GM06990 (cell line): Measurements from ENCODE around the gene CRYAA.
"Not testable (repeated sequence)": the region's sequence is repeated elsewhere in the genome, so short reads cannot be mapped to it uniquely, and the experiment has no call there.

Experiments used
- DNase-seq: peaks from one replicate; pipeline ENCODE4 v3.0.0-alpha.2; 2011; ENCODE audit not compliant: insufficient read length; ENCODE audit errors: extremely low read depth
- H3K27me3 ChIP-seq: replicated peaks from 2 replicates; pipeline ENCODE4 v1.6.0; 2011; ENCODE audit warnings: low read length; ENCODE audit not compliant: control insufficient read depth, insufficient read depth
- H3K36me3 ChIP-seq: 2 replicates; pipeline ENCODE4 v1.5.1; 2011; ENCODE audit warnings: low read length; ENCODE audit not compliant: control insufficient read depth, insufficient read depth
- H3K4me3 ChIP-seq: replicated peaks from 2 replicates; pipeline ENCODE4 v1.5.1; 2011; ENCODE audit warnings: low read depth, mild to moderate bottlenecking, control low read depth, low read length

Gene CRYAA

GRCh38 chr21:43168708-43169107 lies at the start of gene CRYAA:
Gene CRYAA (plus strand): TSS chr21:43169008. CDS start chr21:43169100, 92 bp downstream.
- not testable (repeated sequence) for H3K36me3 ChIP-seq, DNase-seq, H3K27me3 ChIP-seq, H3K4me3 ChIP-seq

GRCh38 chr21:43130094-43130493 lies 38.7 kb upstream of the CRYAA start:
- not testable (repeated sequence) for H3K27me3 ChIP-seq, H3K36me3 ChIP-seq, DNase-seq, H3K4me3 ChIP-seq

GRCh38 chr21:43134520-43134919 lies 34.3 kb upstream of the CRYAA start:
- not testable (repeated sequence) for DNase-seq, H3K4me3 ChIP-seq, H3K36me3 ChIP-seq, H3K27me3 ChIP-seq

- not testable (repeated sequence) for DNase-seq, H3K4me3 ChIP-seq, H3K36me3 ChIP-seq, H3K27me3 ChIP-seq
Measured at GRCh38 chr21:43138944-43139343, 29.9 kb upstream of the CRYAA start.

GRCh38 chr21:43141407-43141806 lies 27.4 kb upstream of the CRYAA start:
- H3K27me3 ChIP-seq, H3K36me3 ChIP-seq, H3K4me3 ChIP-seq, DNase-seq: not testable (repeated sequence)

GRCh38 chr21:43146637-43147036 lies 22.2 kb upstream of the CRYAA start:
- H3K27me3 ChIP-seq, H3K4me3 ChIP-seq, DNase-seq, H3K36me3 ChIP-seq: not testable (repeated sequence)

- H3K27me3 ChIP-seq, H3K4me3 ChIP-seq, H3K36me3 ChIP-seq, DNase-seq: not testable (repeated sequence)
Measured at GRCh38 chr21:43147999-43148398, 20.8 kb upstream of the CRYAA start.

GRCh38 chr21:43149344-43149743 lies 19.5 kb upstream of the CRYAA start:
- DNase-seq, H3K4me3 ChIP-seq, H3K27me3 ChIP-seq, H3K36me3 ChIP-seq: not testable (repeated sequence)

- H3K36me3 ChIP-seq, DNase-seq, H3K27me3 ChIP-seq, H3K4me3 ChIP-seq: not testable (repeated sequence)
Measured at GRCh38 chr21:43153601-43154000, 15.2 kb upstream of the CRYAA start.

GRCh38 chr21:43159279-43160175 lies 9.3 kb upstream of the CRYAA start:
- not testable (repeated sequence) for H3K4me3 ChIP-seq, H3K36me3 ChIP-seq, DNase-seq, H3K27me3 ChIP-seq

- not testable (repeated sequence) for H3K4me3 ChIP-seq, H3K27me3 ChIP-seq, DNase-seq, H3K36me3 ChIP-seq
Measured at GRCh38 chr21:43161826-43162707, 6.7 kb upstream of the CRYAA start.

GRCh38 chr21:43162708-43163205 lies 6.1 kb upstream of the CRYAA start:
- not testable (repeated sequence) for H3K4me3 ChIP-seq

GRCh38 chr21:43164823-43165222 lies 4.0 kb upstream of the CRYAA start:
- H3K27me3 ChIP-seq, H3K36me3 ChIP-seq, DNase-seq, H3K4me3 ChIP-seq: not testable (repeated sequence)

More at GRCh38 chr21:43162708-43163205, 6.1 kb upstream of the CRYAA start:
- H3K27me3 ChIP-seq, H3K36me3 ChIP-seq, DNase-seq: not testable (repeated sequence)

- not testable (repeated sequence) for H3K4me3 ChIP-seq, H3K27me3 ChIP-seq, DNase-seq, H3K36me3 ChIP-seq
Measured at GRCh38 chr21:43165734-43166133, 3.1 kb upstream of the CRYAA start.
